ENCODE measurements around the gene AFAP1L2. TPM values are rescaled to one million over a fixed set of nuclear protein-coding genes. Genes with fewer than 3 reads are reported as not detected.

AFAP1L2 gene
- total RNA-seq, 1 experiment from 2014 or later: not detected

DNA sequence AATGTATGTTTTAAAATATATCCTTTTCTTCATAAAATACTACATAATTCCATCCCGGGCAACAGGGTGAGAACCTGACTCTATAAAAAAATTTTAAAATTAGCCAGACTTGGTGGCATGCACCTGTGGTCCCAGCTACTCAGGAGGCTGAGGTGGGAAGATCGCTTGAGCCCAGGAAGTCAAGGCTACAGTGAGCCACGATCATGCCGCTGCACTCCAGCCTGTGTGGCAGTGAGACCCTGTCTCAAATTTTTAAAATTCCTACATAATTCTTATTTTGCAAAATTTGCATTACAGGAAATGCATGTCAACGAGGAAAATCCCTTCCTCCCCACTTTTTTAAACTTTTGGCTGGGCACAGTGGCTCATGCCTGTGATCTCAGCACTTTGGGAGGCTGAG, 31.3 kb downstream of the AFAP1L2 start:
- no peak overlapping the region for H3K27ac ChIP-seq (ENCODE audit: low read depth, low read length, poor library complexity, severe bottlenecking)
- TF ChIP-seq, protein P1, sequence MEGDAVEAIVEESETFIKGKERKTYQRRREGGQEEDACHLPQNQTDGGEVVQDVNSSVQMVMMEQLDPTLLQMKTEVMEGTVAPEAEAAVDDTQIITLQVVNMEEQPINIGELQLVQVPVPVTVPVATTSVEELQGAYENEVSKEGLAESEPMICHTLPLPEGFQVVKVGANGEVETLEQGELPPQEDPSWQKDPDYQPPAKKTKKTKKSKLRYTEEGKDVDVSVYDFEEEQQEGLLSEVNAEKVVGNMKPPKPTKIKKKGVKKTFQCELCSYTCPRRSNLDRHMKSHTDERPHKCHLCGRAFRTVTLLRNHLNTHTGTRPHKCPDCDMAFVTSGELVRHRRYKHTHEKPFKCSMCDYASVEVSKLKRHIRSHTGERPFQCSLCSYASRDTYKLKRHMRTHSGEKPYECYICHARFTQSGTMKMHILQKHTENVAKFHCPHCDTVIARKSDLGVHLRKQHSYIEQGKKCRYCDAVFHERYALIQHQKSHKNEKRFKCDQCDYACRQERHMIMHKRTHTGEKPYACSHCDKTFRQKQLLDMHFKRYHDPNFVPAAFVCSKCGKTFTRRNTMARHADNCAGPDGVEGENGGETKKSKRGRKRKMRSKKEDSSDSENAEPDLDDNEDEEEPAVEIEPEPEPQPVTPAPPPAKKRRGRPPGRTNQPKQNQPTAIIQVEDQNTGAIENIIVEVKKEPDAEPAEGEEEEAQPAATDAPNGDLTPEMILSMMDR (conservative IDR thresholded peaks at IDR 0.05; ENCODE audit: low read depth, low read length): no peak
- TF ChIP-seq EZH2 (IDR thresholded peaks at IDR 0.05; ENCODE audit: borderline replicate concordance, low read depth, low read length, poor library complexity, severe bottlenecking): no peak
- ChIA-PET CTCF (no interaction called here), POLR2A (ENCODE audit: low non-redundant PET) (no interaction called here)
- BruUV-seq (replicated peaks): no TSS peak
- H3K36me3 ChIP-seq (ENCODE audit: insufficient read depth, low read length, poor library complexity, severe bottlenecking): no peaks in the 10 kb centered on the region
- no peaks in the 10 kb centered on the region for H3K27me3 ChIP-seq (replicated peaks; ENCODE audit: insufficient read depth, low read depth, low read length, poor library complexity)
- H3K4me1 ChIP-seq (ENCODE audit: insufficient read depth, low read length, poor library complexity, severe bottlenecking): no peaks in the 10 kb centered on the region
- no peak for DNase-seq (ENCODE audit: low spot score)
- H3K9me3 ChIP-seq (ENCODE audit: low read depth, low read length, poor library complexity, severe bottlenecking): no peaks in the 10 kb centered on the region
- H3K4me3 ChIP-seq (ENCODE audit: low read depth, low read length, poor library complexity, severe bottlenecking): no peak overlapping the region
- intact Hi-C loops (cut with micrococcal nuclease; ENCODE audit: unreplicated experiment): no loop called here

- POLR2A ChIA-PET (ENCODE audit: low non-redundant PET): no interaction called here
- no peak overlapping the region for H3K27ac ChIP-seq (ENCODE audit: low read depth, low read length, poor library complexity, severe bottlenecking)
These were observed 32.1 kb downstream of the AFAP1L2 start for GRCh38 chr10:114372179-114372578.

DNA sequence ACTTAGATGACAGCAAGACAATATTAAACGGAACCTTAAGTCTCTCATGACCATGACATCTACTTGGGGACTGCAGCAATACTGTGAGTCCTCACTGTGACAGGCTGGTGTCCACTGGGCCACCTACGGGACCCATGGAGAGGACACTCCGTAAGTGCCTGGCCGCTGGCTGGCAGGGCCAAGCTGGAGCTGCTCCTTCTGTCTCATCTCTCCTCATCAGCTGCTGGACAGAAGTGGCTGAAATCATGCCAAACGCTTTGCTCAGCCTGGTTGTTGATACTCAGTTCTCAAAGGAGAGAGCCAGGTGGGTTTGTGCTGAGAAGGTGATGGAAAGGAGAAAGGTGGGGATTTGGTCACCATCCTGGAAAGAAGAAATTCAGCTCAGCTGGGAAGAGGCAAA, 33.3 kb downstream of the AFAP1L2 start:
- H3K9me3 ChIP-seq (ENCODE audit: low read depth, low read length, poor library complexity, severe bottlenecking): no peaks in the 10 kb centered on the region
- ChIA-PET POLR2A (ENCODE audit: low non-redundant PET) (no interaction called here), CTCF (no interaction called here)
- TF ChIP-seq, protein P1 (conservative IDR thresholded peaks at IDR 0.05; ENCODE audit: low read depth, low read length): no peak
- no peak for TF ChIP-seq EZH2 (IDR thresholded peaks at IDR 0.05; ENCODE audit: borderline replicate concordance, low read depth, low read length, poor library complexity, severe bottlenecking)
- no peak overlapping the region for H3K27ac ChIP-seq (ENCODE audit: low read depth, low read length, poor library complexity, severe bottlenecking)
- no peaks in the 10 kb centered on the region for H3K4me1 ChIP-seq (ENCODE audit: insufficient read depth, low read length, poor library complexity, severe bottlenecking)
- no peak overlapping the region for H3K4me3 ChIP-seq (ENCODE audit: low read depth, low read length, poor library complexity, severe bottlenecking)
- no TSS peak for BruUV-seq (replicated peaks)
- H3K27me3 ChIP-seq (replicated peaks; ENCODE audit: insufficient read depth, low read depth, low read length, poor library complexity): no peaks in the 10 kb centered on the region
- intact Hi-C loops (cut with micrococcal nuclease; ENCODE audit: unreplicated experiment): no loop called here
- DNase-seq (ENCODE audit: low spot score): no peak
- H3K36me3 ChIP-seq (ENCODE audit: insufficient read depth, low read length, poor library complexity, severe bottlenecking): no peaks in the 10 kb centered on the region

More at GRCh38 chr10:114372179-114372578, 32.1 kb downstream of the AFAP1L2 start:
- Histone ChIP-seq H3K4me1 (ENCODE audit: insufficient read depth, low read length, poor library complexity, severe bottlenecking) (no peaks in the 10 kb centered on the region), H3K36me3 (ENCODE audit: insufficient read depth, low read length, poor library complexity, severe bottlenecking) (no peaks in the 10 kb centered on the region), H3K4me3 (ENCODE audit: low read depth, low read length, poor library complexity, severe bottlenecking) (no peak overlapping the region), H3K9me3 (ENCODE audit: low read depth, low read length, poor library complexity, severe bottlenecking) (no peaks in the 10 kb centered on the region), H3K27me3 (replicated peaks; ENCODE audit: insufficient read depth, low read depth, low read length, poor library complexity) (no peaks in the 10 kb centered on the region)
- CTCF ChIA-PET: no interaction called here
- TF ChIP-seq, protein P1 (conservative IDR thresholded peaks at IDR 0.05; ENCODE audit: low read depth, low read length): no peak
- intact Hi-C loops (cut with micrococcal nuclease; ENCODE audit: unreplicated experiment): no loop called here
- no peak for DNase-seq (ENCODE audit: low spot score)
- BruUV-seq (replicated peaks): no TSS peak

Data from A673 (cell line).